K562 (cell line): Measurements from ENCODE around the gene CEACAM5. TPM values are rescaled to one million over a fixed set of nuclear protein-coding genes. Genes with fewer than 3 reads are reported as not detected.

Source experiments
- ATAC-seq: fragments of 200-7000 bp; cut with Tn5 transposase; 3 replicates; pipeline ENCODE4 v1.9.1; 2020; ENCODE audit warnings: moderate library complexity
- BruUV-seq: library from RNA; stranded (reverse); fragments of 400-500 nt; replicated peaks from 2 replicates; lab custom pipeline; 2021; lab: Mats Ljungman, UMichigan
- CTCF ChIA-PET: fragments of 300-600 bp; formaldehyde crosslinking; extraction: SDS; loops from one replicate; lab custom pipeline; 2021; ENCODE audit warnings: low intra/inter-chr PET ratio; lab: Yijun Ruan, JAX
- POLR2A ChIA-PET: fragments of 300-600, 350-650 bp; sonication (Branson Sonifier 250); formaldehyde crosslinking; extraction: SDS; loops from one replicate; lab custom pipeline; 2021; ENCODE audit warnings: antibody characterized with exemption, inconsistent platforms; lab: Yijun Ruan, JAX
- DNase-seq, 4 experiments: peaks; one replicate each; pipeline versions ENCODE4 v3.0.0 to v3.0.0-alpha.2; 2011 to 2018; ENCODE audit warnings: low spot score in 3 of 4, mixed read lengths in 3 of 4; ENCODE audit errors: extremely low read depth in 1 of 4
- FAIRE-seq: peaks from 2 replicates; lab custom pipeline; 2011; peaks lifted over from hg19 to GRCh38; lab: Jason Lieb, UNC
- H2AFZ ChIP-seq: 2 replicates; pipeline ENCODE4 v1.6.0; 2011; ENCODE audit warnings: low read depth, low read length, control low read depth, inconsistent platforms
- H3K27ac ChIP-seq: fragments of 200-600 bp; 3 replicates; pipeline ENCODE4 v1.8.0; 2011; ENCODE audit warnings: low read depth, mild to moderate bottlenecking, control low read depth, inconsistent platforms, low read length, moderate library complexity, mixed read lengths; ENCODE audit errors: extremely low read depth
- H3K27me3 ChIP-seq, 2 experiments: fragments of 300-600 bp in 1 of 2; 2 replicates in 1 of 2; 3 replicates in 1 of 2; pipeline versions ENCODE4 v1.6.0 to v1.8.0; 2011; ENCODE audit warnings: inconsistent platforms in 2 of 2, low read length in 2 of 2, mild to moderate bottlenecking in 1 of 2, mixed read lengths in 1 of 2, moderate library complexity in 1 of 2; ENCODE audit not compliant: control insufficient read depth in 2 of 2, insufficient read depth in 2 of 2
- H3K36me3 ChIP-seq: fragments of 300-600 bp; 3 replicates; pipeline ENCODE4 v1.8.0; 2011; ENCODE audit warnings: mild to moderate bottlenecking, low read length, inconsistent platforms; ENCODE audit not compliant: control insufficient read depth, insufficient read depth
- H3K4me1 ChIP-seq, 2 experiments: fragments of 200-600 bp in 1 of 2; replicated peaks in 1 of 2; 2 replicates in 1 of 2; 3 replicates in 1 of 2; pipeline versions ENCODE4 v1.5.1 to v1.8.0; 2011; ENCODE audit warnings: inconsistent platforms in 2 of 2, low read length in 2 of 2, mild to moderate bottlenecking in 1 of 2, mixed read lengths in 1 of 2, moderate library complexity in 1 of 2; ENCODE audit not compliant: control insufficient read depth in 2 of 2, insufficient read depth in 2 of 2
- H3K4me2 ChIP-seq: 2 replicates; pipeline ENCODE4 v1.6.1; 2011; ENCODE audit warnings: low read length, control low read depth, inconsistent platforms, mixed read lengths; ENCODE audit not compliant: insufficient read depth
- H3K4me3 ChIP-seq: fragments of 200-600 bp; sonication (generic), shearing (Covaris generic); 2 replicates; pipeline ENCODE4 v1.5.1; 2016; ENCODE audit warnings: control low read depth, inconsistent platforms
- H3K79me2 ChIP-seq: fragments of 200-600 bp; 3 replicates; pipeline ENCODE4 v1.8.0; 2011; ENCODE audit warnings: low read length, inconsistent platforms; ENCODE audit not compliant: control insufficient read depth, insufficient read depth
- H3K9ac ChIP-seq, 2 experiments: 2 replicates each; pipeline versions ENCODE4 v1.6.0 to v1.6.1; 2011; ENCODE audit warnings: low read depth in 2 of 2, low read length in 2 of 2, control low read depth in 1 of 2, inconsistent platforms in 1 of 2, mild to moderate bottlenecking in 1 of 2, mixed read lengths in 1 of 2; ENCODE audit not compliant: insufficient read depth in 1 of 2
- H3K9me1 ChIP-seq: one replicate; pipeline ENCODE4 v1.6.0; 2011; ENCODE audit warnings: inconsistent platforms, mild to moderate bottlenecking, low read length, moderate library complexity; ENCODE audit not compliant: control insufficient read depth, insufficient read depth
- H3K9me3 ChIP-seq: replicated peaks from 2 replicates; pipeline ENCODE4 v1.5.1; 2011; ENCODE audit warnings: low read depth, low read length, inconsistent platforms; ENCODE audit not compliant: control insufficient read depth, insufficient read depth
- H4K20me1 ChIP-seq: replicated peaks from 2 replicates; pipeline ENCODE4 v1.6.1; 2011; ENCODE audit warnings: low read length, inconsistent platforms, mixed read lengths; ENCODE audit not compliant: control insufficient read depth, insufficient read depth
- CREB5 ChIP-seq: fragments of 250-450 bp; sonication (Bioruptor Pico); IDR thresholded peaks from 2 replicates; pipeline ENCODE4 v1.5.0; 2020; ENCODE audit warnings: mild to moderate bottlenecking
- DIDO1 ChIP-seq: fragments of 450-650 bp; IDR thresholded peaks from 2 replicates; pipeline ENCODE4 v1.6.1; 2016; ENCODE audit warnings: low read depth, missing biosample characterization, missing genetic modification characterization
- MYC ChIP-seq, 2 experiments: fragments of 250-450 bp in 1 of 2; sonication (Bioruptor Pico) in 1 of 2; IDR thresholded peaks; 2 replicates each; pipeline versions ENCODE4 v1.5.1 to v1.6.1; 2012 to 2021; ENCODE audit warnings: low read depth in 2 of 2, borderline replicate concordance in 1 of 2, improper control_type of control experiment in 1 of 2, low read length in 1 of 2, mild to moderate bottlenecking in 1 of 2, moderate library complexity in 1 of 2
- NONO ChIP-seq, 2 experiments: fragments of 200-400 bp in 1 of 2; fragments of 450-650 bp in 1 of 2; formaldehyde crosslinking in 1 of 2; IDR thresholded peaks; 2 replicates each; pipeline ENCODE4 v1.6.1; 2017; ENCODE audit warnings: low read depth in 2 of 2, mild to moderate bottlenecking in 2 of 2, moderate library complexity in 2 of 2, low read length in 1 of 2
- SFPQ ChIP-seq: fragments of 200-400 bp; formaldehyde crosslinking; IDR thresholded peaks from 2 replicates; pipeline ENCODE4 v1.6.1; 2017; ENCODE audit warnings: mild to moderate bottlenecking, low read depth, low read length, moderate library complexity
- TCF7 ChIP-seq: sonication (generic); IDR thresholded peaks from 2 replicates; pipeline ENCODE4 v1.6.1; 2016; ENCODE audit warnings: antibody characterized with exemption, borderline replicate concordance
- YBX1 ChIP-seq: fragments of 450-650 bp; IDR thresholded peaks from 2 replicates; pipeline ENCODE4 v1.7.1; 2016; ENCODE audit warnings: mild to moderate bottlenecking
- ZBTB17 ChIP-seq: fragments of 450-650 bp; formaldehyde crosslinking; IDR thresholded peaks from 2 replicates; pipeline ENCODE4 v1.4.0; 2020; ENCODE audit warnings: mild to moderate bottlenecking
- ZKSCAN3 ChIP-seq: fragments of 250-450 bp; sonication (Bioruptor Pico); IDR thresholded peaks from 2 replicates; pipeline ENCODE4 v1.4.0; 2020
- ZNF12 ChIP-seq: sonication (generic); formaldehyde crosslinking; IDR thresholded peaks from 2 replicates; pipeline ENCODE4 v1.4.0; 2020; ENCODE audit warnings: mild to moderate bottlenecking, missing genetic modification reagents
- ZNF212 ChIP-seq: fragments of 450-650 bp; formaldehyde crosslinking; IDR thresholded peaks from 2 replicates; pipeline ENCODE4 v1.4.0; 2020; ENCODE audit warnings: mild to moderate bottlenecking
- ZNF239 ChIP-seq: fragments of 250-450 bp; sonication (Bioruptor Pico); IDR thresholded peaks from 2 replicates; pipeline ENCODE4 v1.4.0; 2020; ENCODE audit warnings: mild to moderate bottlenecking
- WGBS: fragments of 100-300 bp; shearing (Covaris generic); methylation state at CpG from one replicate; pipeline ENCODE4 v1.1.6; 2016; ENCODE audit warnings: low coverage, mixed read lengths; ENCODE audit not compliant: insufficient coverage; ENCODE audit errors: missing lambda C conversion rate; 5-methylcytosine and 5-hydroxymethylcytosine counted together
- in situ Hi-C: fragments of 300-500 bp; cut with MboI; formaldehyde crosslinking; loops from 4 replicates; pipeline ENCODE4 v1.15.0; 2018; ENCODE audit warnings: inconsistent platforms, mixed read lengths
- intact Hi-C: fragments of 100-400 bp; cut with micrococcal nuclease; formaldehyde crosslinking; loops from 2 replicates; pipeline ENCODE4 v1.14.2; 2022
- polyA plus RNA-seq, 8 experiments: library from polyadenylated mRNA; depleted of rRNA in 4 of 8; stranded (reverse) in 5 of 8; unstranded in 3 of 8; fragments of >200 nt; fragmentation: Nextera tagmentation in 2 of 8; fragmentation: Illumina TruSeq in 1 of 8; extraction: Ambion mirVana in 2 of 8; extraction: Trizol in 1 of 8; gene quantifications; 2 replicates each; pipeline versions ENCODE4 v1.2.1 to v1.2.3, GENCODE V29; 2011 to 2014; ENCODE audit warnings: inconsistent platforms in 1 of 8, missing spikeins in 1 of 8
- total RNA-seq, 7 experiments: library from RNA; depleted of rRNA in 6 of 7; stranded (reverse); fragments of >200 nt in 6 of 7; fragmentation: Illumina TruSeq in 2 of 7; extraction: Trizol in 2 of 7; gene quantifications; 2 replicates each; pipeline versions ENCODE4 v1.2.1 to v1.2.3, GENCODE V29; 2011 to 2021; ENCODE audit warnings: low replicate concordance in 1 of 7
- TF ChIP-seq, protein P1 (sequence below): fragments of 450-650 bp; formaldehyde crosslinking; IDR thresholded peaks from 2 replicates; pipeline ENCODE4 v1.4.0; 2020; ENCODE audit warnings: mild to moderate bottlenecking, mixed read lengths
- TF ChIP-seq, protein P2 (sequence below): fragments of 450-650 bp; IDR thresholded peaks from 2 replicates; pipeline ENCODE4 v1.6.1; 2018; ENCODE audit not compliant: partially characterized antibody

CEACAM5 gene
- total and polyA plus RNA-seq, 9 of the 15 experiments (the other 6 are each of a cell fraction or from before 2014, with no cell fraction given): 0.33 TPM; not detected in 8

- H3K79me2 ChIP-seq: no peaks in the 10 kb centered on the region
- POLR2A ChIA-PET: interaction anchor here (0.6 kb wide), 1 partner anchor 35 kb away, joined by 3 read pairs; no protein-coding TSS in a partner anchor
- DNase-seq (no peak), ATAC-seq (no peak), FAIRE-seq (no peak)
- no peaks in the 10 kb centered on the region for H3K4me1 ChIP-seq
- CTCF ChIA-PET: no interaction called here
- no peaks in the 10 kb centered on the region for H3K9me3 ChIP-seq
- H3K27me3 ChIP-seq: peaks cover 12 to 31% of the 10 kb centered on the region in 2 experiments; a peak in 4 of 5 replicates
- intact Hi-C loops (no loop called here), in situ Hi-C loops (no loop called here)
- no TSS peak for BruUV-seq
- no peak overlapping the region for H3K4me2 ChIP-seq
- no peaks in the 10 kb centered on the region for H3K9me1 ChIP-seq
- no peak overlapping the region for H3K9ac ChIP-seq
- no peaks in the 10 kb centered on the region; the same call in 1 of the 2 replicates for H4K20me1 ChIP-seq
- H2AFZ ChIP-seq: no peak overlapping the region
- H3K36me3 ChIP-seq: no peaks in the 10 kb centered on the region
- no peak overlapping the region for H3K27ac ChIP-seq
- no peak overlapping the region for H3K4me3 ChIP-seq
- WGBS: 3% methylated on average over 4 of the region's 4 CpGs
- TF ChIP-seq, protein P1, sequence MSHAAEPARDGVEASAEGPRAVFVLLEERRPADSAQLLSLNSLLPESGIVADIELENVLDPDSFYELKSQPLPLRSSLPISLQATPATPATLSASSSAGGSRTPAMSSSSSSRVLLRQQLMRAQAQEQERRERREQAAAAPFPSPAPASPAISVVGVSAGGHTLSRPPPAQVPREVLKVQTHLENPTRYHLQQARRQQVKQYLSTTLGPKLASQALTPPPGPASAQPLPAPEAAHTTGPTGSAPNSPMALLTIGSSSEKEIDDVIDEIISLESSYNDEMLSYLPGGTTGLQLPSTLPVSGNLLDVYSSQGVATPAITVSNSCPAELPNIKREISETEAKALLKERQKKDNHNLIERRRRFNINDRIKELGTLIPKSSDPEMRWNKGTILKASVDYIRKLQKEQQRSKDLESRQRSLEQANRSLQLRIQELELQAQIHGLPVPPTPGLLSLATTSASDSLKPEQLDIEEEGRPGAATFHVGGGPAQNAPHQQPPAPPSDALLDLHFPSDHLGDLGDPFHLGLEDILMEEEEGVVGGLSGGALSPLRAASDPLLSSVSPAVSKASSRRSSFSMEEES (CRISPR knock-in tag): no peak
- TF ChIP-seq, protein P2, sequence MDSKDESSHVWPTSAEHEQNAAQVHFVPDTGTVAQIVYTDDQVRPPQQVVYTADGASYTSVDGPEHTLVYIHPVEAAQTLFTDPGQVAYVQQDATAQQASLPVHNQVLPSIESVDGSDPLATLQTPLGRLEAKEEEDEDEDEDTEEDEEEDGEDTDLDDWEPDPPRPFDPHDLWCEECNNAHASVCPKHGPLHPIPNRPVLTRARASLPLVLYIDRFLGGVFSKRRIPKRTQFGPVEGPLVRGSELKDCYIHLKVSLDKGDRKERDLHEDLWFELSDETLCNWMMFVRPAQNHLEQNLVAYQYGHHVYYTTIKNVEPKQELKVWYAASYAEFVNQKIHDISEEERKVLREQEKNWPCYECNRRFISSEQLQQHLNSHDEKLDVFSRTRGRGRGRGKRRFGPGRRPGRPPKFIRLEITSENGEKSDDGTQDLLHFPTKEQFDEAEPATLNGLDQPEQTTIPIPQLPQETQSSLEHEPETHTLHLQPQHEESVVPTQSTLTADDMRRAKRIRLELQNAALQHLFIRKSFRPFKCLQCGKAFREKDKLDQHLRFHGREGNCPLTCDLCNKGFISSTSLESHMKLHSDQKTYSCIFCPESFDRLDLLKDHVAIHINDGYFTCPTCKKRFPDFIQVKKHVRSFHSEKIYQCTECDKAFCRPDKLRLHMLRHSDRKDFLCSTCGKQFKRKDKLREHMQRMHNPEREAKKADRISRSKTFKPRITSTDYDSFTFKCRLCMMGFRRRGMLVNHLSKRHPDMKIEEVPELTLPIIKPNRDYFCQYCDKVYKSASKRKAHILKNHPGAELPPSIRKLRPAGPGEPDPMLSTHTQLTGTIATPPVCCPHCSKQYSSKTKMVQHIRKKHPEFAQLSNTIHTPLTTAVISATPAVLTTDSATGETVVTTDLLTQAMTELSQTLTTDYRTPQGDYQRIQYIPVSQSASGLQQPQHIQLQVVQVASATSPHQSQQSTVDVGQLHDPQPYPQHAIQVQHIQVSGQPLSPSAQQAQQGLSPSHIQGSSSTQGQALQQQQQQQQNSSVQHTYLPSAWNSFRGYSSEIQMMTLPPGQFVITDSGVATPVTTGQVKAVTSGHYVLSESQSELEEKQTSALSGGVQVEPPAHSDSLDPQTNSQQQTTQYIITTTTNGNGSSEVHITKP: no peak
- TF ChIP-seq YBX1: no peak
- no peak for TF ChIP-seq DIDO1 (tag)
- no peak for TF ChIP-seq MYC (IDR thresholded peaks at IDR 0.05; ENCODE audit: low read depth, low read length)
- no peak for TF ChIP-seq MYC (CRISPR knock-in tag; IDR thresholded peaks at IDR 0.05; ENCODE audit: borderline replicate concordance, low read depth)
- TF ChIP-seq CREB5 (CRISPR knock-in tag): no peak
- no peak for TF ChIP-seq ZBTB17 (CRISPR knock-in tag)
- no peak for TF ChIP-seq NONO (IDR thresholded peaks at IDR 0.05; ENCODE audit: low read depth in 2 of 2, low read length in 1 of 2)
- TF ChIP-seq SFPQ: no peak
- no peak for TF ChIP-seq ZNF239 (CRISPR knock-in tag)
- TF ChIP-seq ZNF212: no peak
- no peak for TF ChIP-seq TCF7
- TF ChIP-seq ZKSCAN3 (CRISPR knock-in tag): no peak
- TF ChIP-seq ZNF12 (CRISPR knock-in tag): no peak
Observed at GRCh38 chr19:41769608-41770007, 61.2 kb downstream of the CEACAM5 start.
